Chondrocyte (in vitro differentiated cells): ENCODE results near the gene ENO2. TPM values are rescaled to one million over a fixed set of nuclear protein-coding genes. Genes with fewer than 3 reads are reported as not detected.

ENCODE experiments used
- DNase-seq: peaks from one replicate; pipeline ENCODE4 v3.0.0; 2021; ENCODE audit warnings: mixed read lengths, low spot score
- H3K27ac Mint-ChIP-seq: one replicate; pipeline ENCODE4 v1.8.0; 2021; ENCODE audit warnings: mild to moderate bottlenecking, moderate library complexity, mixed read lengths; ENCODE audit not compliant: unreplicated experiment
- H3K27me3 Mint-ChIP-seq: 2 replicates; pipeline ENCODE4 v1.8.0; 2021; ENCODE audit warnings: low read depth, mixed read lengths
- H3K36me3 Mint-ChIP-seq: 2 replicates; pipeline ENCODE4 v1.8.0; 2021; ENCODE audit warnings: low read depth, mixed read lengths
- H3K4me1 Mint-ChIP-seq: 2 replicates; pipeline ENCODE4 v1.8.0; 2021; ENCODE audit warnings: low read depth, mild to moderate bottlenecking, mixed read lengths
- H3K4me3 Mint-ChIP-seq: one replicate; pipeline ENCODE4 v1.8.0; 2021; ENCODE audit warnings: mild to moderate bottlenecking, moderate library complexity, mixed read lengths; ENCODE audit not compliant: unreplicated experiment
- H3K9me3 Mint-ChIP-seq: 2 replicates; pipeline ENCODE4 v1.8.0; 2021; ENCODE audit warnings: low read depth, mixed read lengths
- CTCF ChIP-seq: fragments of 200-600 bp; sonication (generic); IDR thresholded peaks from 2 replicates; pipeline ENCODE4 v1.5.0; 2021; ENCODE audit warnings: antibody characterized with exemption, mild to moderate bottlenecking, moderate library complexity
- total RNA-seq: library from RNA; stranded (reverse); gene quantifications from 3 replicates; pipeline ENCODE4 v1.2.1, GENCODE V29; 2021

ENO2 gene
- total RNA-seq, 1 donor from 2014 or later, result 58.6 TPM

GRCh38 chr12:6938353-6939190 lies 24.2 kb downstream of the ENO2 start:
- H3K9me3 Mint-ChIP-seq, result no peaks in the 10 kb centered on the region
- H3K4me1 Mint-ChIP-seq, result peaks cover 58% of the 10 kb centered on the region
- no peaks in the 10 kb centered on the region for H3K27me3 Mint-ChIP-seq
- peak overlapping the region; percentile 81 for H3K27ac Mint-ChIP-seq
- no peak for TF ChIP-seq CTCF
- H3K36me3 Mint-ChIP-seq, result peaks cover 30% of the 10 kb centered on the region
- H3K4me3 Mint-ChIP-seq, result peak overlapping the region; percentile 72
- DNase-seq, result no peak

GRCh38 chr12:6939191-6939540 lies 24.8 kb downstream of the ENO2 start:
- DNase-seq, result no peak
- Mint-ChIP-seq H3K4me3 (no peak overlapping the region), H3K9me3 (no peaks in the 10 kb centered on the region), H3K4me1 (peaks cover 55% of the 10 kb centered on the region), H3K27ac (peak overlapping the region; percentile 81), H3K36me3 (peaks cover 27% of the 10 kb centered on the region), H3K27me3 (no peaks in the 10 kb centered on the region)
- no peak for TF ChIP-seq CTCF

- TF ChIP-seq CTCF, result no peak
- Mint-ChIP-seq H3K36me3 (peaks cover 14% of the 10 kb centered on the region), H3K27me3 (no peaks in the 10 kb centered on the region), H3K4me1 (peaks cover 53% of the 10 kb centered on the region), H3K27ac (peak overlapping the region; percentile 49), H3K9me3 (no peaks in the 10 kb centered on the region), H3K4me3 (no peak overlapping the region)
- DNase-seq, result no peak
Observed at GRCh38 chr12:6941267-6941666, 26.9 kb downstream of the ENO2 start.

GRCh38 chr12:6941782-6942181 lies 27.4 kb downstream of the ENO2 start:
- DNase-seq, result no peak
- H3K27ac Mint-ChIP-seq, result no peak overlapping the region
- H3K36me3 Mint-ChIP-seq, result peaks cover 11% of the 10 kb centered on the region
- TF ChIP-seq CTCF, result no peak
- no peak overlapping the region for H3K4me3 Mint-ChIP-seq
- peaks cover 49% of the 10 kb centered on the region for H3K4me1 Mint-ChIP-seq
- no peaks in the 10 kb centered on the region for H3K9me3 Mint-ChIP-seq
- no peaks in the 10 kb centered on the region for H3K27me3 Mint-ChIP-seq

- peaks cover 50% of the 10 kb centered on the region for H3K4me1 Mint-ChIP-seq
- DNase-seq, result no peak
- peak overlapping the region; percentile 92 for H3K27ac Mint-ChIP-seq
- H3K27me3 Mint-ChIP-seq, result no peaks in the 10 kb centered on the region
- no peak for TF ChIP-seq CTCF
- peak overlapping the region; percentile 9 for H3K4me3 Mint-ChIP-seq
- H3K9me3 Mint-ChIP-seq, result no peaks in the 10 kb centered on the region
- H3K36me3 Mint-ChIP-seq, result peaks cover 14% of the 10 kb centered on the region
Observed at GRCh38 chr12:6942331-6942665, 27.9 kb downstream of the ENO2 start.
